Panc1 (cell line): Measurements from ENCODE around the gene SMARCA2. TPM values are rescaled to one million over a fixed set of nuclear protein-coding genes. Genes with fewer than 3 reads are reported as not detected.

ENCODE experiments used
- ATAC-seq: fragments of 200-7000 bp; cut with Tn5 transposase; 2 replicates; pipeline ENCODE4 v1.9.1; 2020; ENCODE audit warnings: mild to moderate bottlenecking, moderate library complexity
- BruUV-seq: library from RNA; stranded (reverse); fragments of 400-500 nt; replicated peaks from 2 replicates; lab custom pipeline; 2021; lab: Mats Ljungman, UMichigan
- CTCF ChIA-PET: fragments of 300-600 bp; sonication (Branson Sonifier 250); formaldehyde crosslinking; loops from one replicate; lab custom pipeline; 2022; ENCODE audit warnings: antibody characterized with exemption; lab: Charles Lee
- POLR2A ChIA-PET: fragments of 300-600 bp; sonication (Branson Sonifier 250); formaldehyde crosslinking; loops from one replicate; lab custom pipeline; 2022; ENCODE audit warnings: antibody characterized with exemption; lab: Charles Lee
- DNase-seq: peaks from one replicate; pipeline ENCODE4 v3.0.0-alpha.2; 2010; ENCODE audit warnings: low read depth, low spot score
- H3K27ac ChIP-seq: 2 replicates; pipeline ENCODE4 v1.5.1; 2011; ENCODE audit warnings: mild to moderate bottlenecking, low read length, inconsistent platforms
- H3K27me3 ChIP-seq: fragments of 200-500 bp; sonication (Bioruptor generic); 2 replicates; pipeline ENCODE4 v1.6.0; 2014; ENCODE audit warnings: low read length, inconsistent platforms; ENCODE audit not compliant: control insufficient read depth, insufficient read depth
- H3K36me3 ChIP-seq: fragments of 200-500 bp; sonication (Bioruptor generic); 2 replicates; pipeline ENCODE4 v1.5.1; 2014; ENCODE audit warnings: inconsistent platforms, mild to moderate bottlenecking, low read length, moderate library complexity; ENCODE audit not compliant: control insufficient read depth, insufficient read depth
- H3K4me1 ChIP-seq: 2 replicates; pipeline ENCODE4 v1.5.1; 2011; ENCODE audit warnings: inconsistent platforms, mild to moderate bottlenecking, low read length, moderate library complexity; ENCODE audit not compliant: control insufficient read depth, insufficient read depth
- H3K4me3 ChIP-seq, 2 experiments: 2 replicates each; pipeline ENCODE4 v1.5.1; 2011 to 2012; ENCODE audit warnings: low read depth in 2 of 2, low read length in 2 of 2, mild to moderate bottlenecking in 2 of 2, inconsistent platforms in 1 of 2, moderate library complexity in 1 of 2
- H3K9me3 ChIP-seq: fragments of 200-500 bp; sonication (Bioruptor generic); 2 replicates; pipeline ENCODE4 v1.5.1; 2014; ENCODE audit warnings: low read depth, mild to moderate bottlenecking, inconsistent platforms, low read length, moderate library complexity; ENCODE audit not compliant: control insufficient read depth, insufficient read depth
- CTCF ChIP-seq: fragments of 450-650 bp; IDR thresholded peaks from 2 replicates; pipeline ENCODE4 v1.5.1; 2017; ENCODE audit warnings: mild to moderate bottlenecking
- POLR2AphosphoS5 ChIP-seq: IDR thresholded peaks from 2 replicates; pipeline ENCODE4 v1.6.1; 2012; ENCODE audit warnings: mild to moderate bottlenecking, low read depth, low read length, moderate library complexity
- REST ChIP-seq, 2 experiments: IDR thresholded peaks; 2 replicates each; pipeline ENCODE4 v1.6.1; 2011 to 2012; ENCODE audit warnings: low read depth in 2 of 2, control low read depth in 1 of 2, low read length in 1 of 2, mild to moderate bottlenecking in 1 of 2, moderate library complexity in 1 of 2; ENCODE audit not compliant: insufficient read depth in 1 of 2
- SIN3A ChIP-seq: IDR thresholded peaks from 2 replicates; pipeline ENCODE4 v1.6.1; 2012; ENCODE audit warnings: low read depth, mild to moderate bottlenecking, low read length, moderate library complexity, borderline replicate concordance; ENCODE audit not compliant: insufficient read depth
- TCF7L2 ChIP-seq: IDR thresholded peaks from 2 replicates; pipeline ENCODE4 v1.6.1; 2011; ENCODE audit warnings: mild to moderate bottlenecking, low read depth, low read length, inconsistent platforms
- in situ Hi-C: cut with HindIII; loops from 2 replicates; pipeline ENCODE4 v1.10.0; 2016; ENCODE audit warnings: low sequenced_read_pairs, low pct_unique_long_range_greater_than_20kb
- intact Hi-C: fragments of 100-400 bp; cut with micrococcal nuclease; formaldehyde crosslinking; loops from one replicate; pipeline ENCODE4 v1.10.0; 2022; ENCODE audit not compliant: unreplicated experiment
- total RNA-seq: library from RNA; stranded (reverse); gene quantifications from one replicate; pipeline ENCODE4 v1.2.1, GENCODE V29; 2021; ENCODE audit not compliant: unreplicated experiment

The SMARCA2 gene
- total RNA-seq, 1 experiment from 2014 or later, result 13.3 TPM

GRCh38 chr9:2190939-2191608 lies 175.9 kb downstream of the SMARCA2 start:
- Histone ChIP-seq H3K4me1 (no peaks in the 10 kb centered on the region), H3K9me3 (no peaks in the 10 kb centered on the region), H3K27ac (no peak overlapping the region), H3K36me3 (no peaks in the 10 kb centered on the region), H3K4me3 (no peak overlapping the region), H3K27me3 (no peaks in the 10 kb centered on the region)
- DNase-seq, result no peak
- CTCF ChIA-PET, result no interaction called here
- TF ChIP-seq SIN3A (no peak), CTCF (no peak), REST (IDR thresholded peaks at IDR 0.05; ENCODE audit: insufficient read depth in 1 of 2, low read depth in 2 of 2, low read length in 1 of 2) (no peak)
- intact Hi-C loops (no loop called here), in situ Hi-C loops (no loop called here)
- POLR2A ChIA-PET, result no interaction called here
- no peak for ATAC-seq
- BruUV-seq, result no TSS peak

- POLR2A ChIA-PET, result no interaction called here
- ATAC-seq (no peak), DNase-seq (no peak)
- TF ChIP-seq SIN3A (no peak), REST (IDR thresholded peaks at IDR 0.05; ENCODE audit: insufficient read depth in 1 of 2, low read depth in 2 of 2, low read length in 1 of 2) (no peak), CTCF (no peak), POLR2AphosphoS5 (no peak), TCF7L2 (no peak)
- no peaks in the 10 kb centered on the region for H3K9me3 ChIP-seq
- H3K4me1 ChIP-seq, result no peaks in the 10 kb centered on the region
- CTCF ChIA-PET, result no interaction called here
- no peaks in the 10 kb centered on the region for H3K36me3 ChIP-seq
- intact Hi-C loops (no loop called here), in situ Hi-C loops (no loop called here)
- no TSS peak for BruUV-seq
- H3K27ac ChIP-seq, result no peak overlapping the region
- H3K27me3 ChIP-seq, result no peaks in the 10 kb centered on the region
- no peak overlapping the region for H3K4me3 ChIP-seq
Measured at GRCh38 chr9:2191609-2191972, 176.4 kb downstream of the SMARCA2 start.
